H1 (cell line): Measurements from ENCODE around the gene LARP1.

ENCODE experiments used
- BRCA1 ChIP-seq: IDR thresholded peaks from 2 replicates; pipeline ENCODE4 v1.6.1; 2012; ENCODE audit warnings: low read depth, low read length, improper control_type of control experiment
- EZH2 ChIP-seq: fragments of 200-600 bp; sonication (generic); IDR thresholded peaks from 2 replicates; pipeline ENCODE4 v1.7.1; 2012; ENCODE audit warnings: low read depth, mild to moderate bottlenecking, moderate library complexity, low read length, inconsistent platforms; ENCODE audit not compliant: severe bottlenecking
- JUND ChIP-seq: IDR thresholded peaks from 2 replicates; pipeline ENCODE4 v1.6.1; 2011; ENCODE audit warnings: mild to moderate bottlenecking, improper control_type of control experiment, low read length
- KDM1A ChIP-seq: fragments of 200-600, 300-600 bp; sonication (generic); IDR thresholded peaks from 2 replicates; pipeline ENCODE4 v1.7.1; 2016; ENCODE audit warnings: mild to moderate bottlenecking, low read length, borderline replicate concordance
- MAFK ChIP-seq: IDR thresholded peaks from 2 replicates; pipeline ENCODE4 v1.6.1; 2012; ENCODE audit warnings: low read depth, mild to moderate bottlenecking, improper control_type of control experiment, low read length
- NRF1 ChIP-seq: IDR thresholded peaks from 2 replicates; pipeline ENCODE4 v1.6.1; 2011; ENCODE audit warnings: mild to moderate bottlenecking, low read depth, low read length, improper control_type of control experiment
- POLR2A ChIP-seq, 2 experiments: IDR thresholded peaks; 1 replicate in 1 of 2; 2 replicates in 1 of 2; pipeline ENCODE4 v1.6.1; 2011; ENCODE audit warnings: low read depth in 2 of 2, low read length in 2 of 2, mild to moderate bottlenecking in 2 of 2; ENCODE audit errors: control extremely low read depth in 1 of 2
- POLR2AphosphoS5 ChIP-seq: IDR thresholded peaks from 2 replicates; pipeline ENCODE4 v1.6.1; 2011; ENCODE audit warnings: low read depth, low read length
- RNF2 ChIP-seq: fragments of 200-900, 300-1000 bp; sonication (generic); IDR thresholded peaks from 2 replicates; pipeline ENCODE4 v1.7.1; 2016; ENCODE audit warnings: borderline replicate concordance, low read depth, mild to moderate bottlenecking, antibody characterized with exemption, low read length; ENCODE audit not compliant: poor library complexity, severe bottlenecking; ENCODE audit errors: missing control alignments
- TEAD4 ChIP-seq: IDR thresholded peaks from 2 replicates; pipeline ENCODE4 v1.6.1; 2012; ENCODE audit warnings: low read depth, low read length, inconsistent platforms, mixed read lengths
- TF ChIP-seq, protein P1 (sequence below), 3 experiments: IDR thresholded peaks; 1 replicate in 2 of 3; 2 replicates in 1 of 3; pipeline versions ENCODE4 v1.5.1 to v1.6.1; 2011; ENCODE audit warnings: low read length in 3 of 3, mild to moderate bottlenecking in 3 of 3, inconsistent platforms in 2 of 3, low read depth in 1 of 3, moderate library complexity in 1 of 3; ENCODE audit not compliant: insufficient read depth in 1 of 3; ENCODE audit errors: control extremely low read depth in 1 of 3
- TF ChIP-seq, protein P2 (sequence below): IDR thresholded peaks from 2 replicates; pipeline ENCODE4 v1.6.1; 2011; ENCODE audit warnings: low read depth, mild to moderate bottlenecking, low read length; ENCODE audit not compliant: insufficient read depth

GRCh38 chr5:154850255-154851062 is 95.3 kb downstream of the LARP1 start, which contains the start of gene FAXDC2:
- TF ChIP-seq BRCA1 (no peak), POLR2A (IDR thresholded peaks at IDR 0.05; ENCODE audit: control extremely low read depth in 1 of 2, low read depth in 2 of 2, low read length in 2 of 2) (peak in 1 of 2 experiments; percentile 55; a peak in 2 of 3 replicates), KDM1A (no peak), POLR2AphosphoS5 (peak; percentile 53; the same call in 1 of the 2 replicates), RNF2 (no peak), NRF1 (no peak), EZH2 (no peak), JUND (peak; percentile 58; the same call in 1 of the 2 replicates), TEAD4 (no peak), MAFK (no peak)
- TF ChIP-seq, protein P1, sequence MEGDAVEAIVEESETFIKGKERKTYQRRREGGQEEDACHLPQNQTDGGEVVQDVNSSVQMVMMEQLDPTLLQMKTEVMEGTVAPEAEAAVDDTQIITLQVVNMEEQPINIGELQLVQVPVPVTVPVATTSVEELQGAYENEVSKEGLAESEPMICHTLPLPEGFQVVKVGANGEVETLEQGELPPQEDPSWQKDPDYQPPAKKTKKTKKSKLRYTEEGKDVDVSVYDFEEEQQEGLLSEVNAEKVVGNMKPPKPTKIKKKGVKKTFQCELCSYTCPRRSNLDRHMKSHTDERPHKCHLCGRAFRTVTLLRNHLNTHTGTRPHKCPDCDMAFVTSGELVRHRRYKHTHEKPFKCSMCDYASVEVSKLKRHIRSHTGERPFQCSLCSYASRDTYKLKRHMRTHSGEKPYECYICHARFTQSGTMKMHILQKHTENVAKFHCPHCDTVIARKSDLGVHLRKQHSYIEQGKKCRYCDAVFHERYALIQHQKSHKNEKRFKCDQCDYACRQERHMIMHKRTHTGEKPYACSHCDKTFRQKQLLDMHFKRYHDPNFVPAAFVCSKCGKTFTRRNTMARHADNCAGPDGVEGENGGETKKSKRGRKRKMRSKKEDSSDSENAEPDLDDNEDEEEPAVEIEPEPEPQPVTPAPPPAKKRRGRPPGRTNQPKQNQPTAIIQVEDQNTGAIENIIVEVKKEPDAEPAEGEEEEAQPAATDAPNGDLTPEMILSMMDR (IDR thresholded peaks at IDR 0.05; ENCODE audit: control extremely low read depth in 1 of 3, insufficient read depth in 1 of 3, low read depth in 1 of 3, low read length in 3 of 3), result no peak
- TF ChIP-seq, protein P2, sequence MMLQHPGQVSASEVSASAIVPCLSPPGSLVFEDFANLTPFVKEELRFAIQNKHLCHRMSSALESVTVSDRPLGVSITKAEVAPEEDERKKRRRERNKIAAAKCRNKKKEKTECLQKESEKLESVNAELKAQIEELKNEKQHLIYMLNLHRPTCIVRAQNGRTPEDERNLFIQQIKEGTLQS, result peak; percentile 33; the same call in 1 of the 2 replicates
